ENCODE measurements around the gene SIVA1.
A peak's percentile ranks its signal among the peaks of the same experiment; 100 is the strongest.
"Not testable (repeated sequence)": the region's sequence is repeated elsewhere in the genome, so short reads cannot be mapped to it uniquely, and the experiment has no call there.

The SIVA1 gene

GRCh38 chr14:104735830-104736642, 16.9 kb upstream of the SIVA1 start:
- DNase-seq = no peak

- no peak for DNase-seq
These were observed 14.4 kb upstream of the SIVA1 start for GRCh38 chr14:104738375-104739019.

- no peak for DNase-seq
These were observed 13.9 kb upstream of the SIVA1 start for GRCh38 chr14:104739026-104739425.

GRCh38 chr14:104739546-104740516, 13.1 kb upstream of the SIVA1 start:
- DNase-seq = no peak

GRCh38 chr14:104741108-104741802, 11.7 kb upstream of the SIVA1 start:
- DNase-seq = no peak

- DNase-seq = no peak
These were observed 11.1 kb upstream of the SIVA1 start for GRCh38 chr14:104741803-104742251.

- DNase-seq = no peak
These were observed 10.1 kb upstream of the SIVA1 start for GRCh38 chr14:104742586-104743455.

- DNase-seq = no peak
These were observed 9.2 kb upstream of the SIVA1 start for GRCh38 chr14:104743461-104744380.

- no peak for DNase-seq
These were observed 8.5 kb upstream of the SIVA1 start for GRCh38 chr14:104744484-104744883.

GRCh38 chr14:104745431-104745830, 7.5 kb upstream of the SIVA1 start:
- DNase-seq = no peak

GRCh38 chr14:104746071-104746545, 6.8 kb upstream of the SIVA1 start:
- DNase-seq = no peak

GRCh38 chr14:104746934-104747481, 5.9 kb upstream of the SIVA1 start:
- no peak for DNase-seq

- no peak for DNase-seq
These were observed 5.1 kb upstream of the SIVA1 start for GRCh38 chr14:104747876-104748275.

- DNase-seq = peak; percentile 15
These were observed 3.8 kb upstream of the SIVA1 start for GRCh38 chr14:104749111-104749649.

GRCh38 chr14:104750056-104750752, 2.7 kb upstream of the SIVA1 start:
- no peak for DNase-seq

GRCh38 chr14:104750753-104751057, 2.2 kb upstream of the SIVA1 start:
- not testable (repeated sequence) for DNase-seq

- no peak for DNase-seq
These were observed 1.2 kb upstream of the SIVA1 start for GRCh38 chr14:104751539-104752422.

GRCh38 chr14:104752423-104752734, 568 bp upstream of the SIVA1 start:
- no peak for DNase-seq
